SK-N-SH (cell line): ENCODE results near the gene FANCI. TPM values are rescaled to one million over a fixed set of nuclear protein-coding genes. Genes with fewer than 3 reads are reported as not detected.

Experiments used
- CTCF ChIA-PET: fragments of 300-600, 350-600 bp; formaldehyde crosslinking; extraction: SDS; loops from one replicate; lab custom pipeline; 2021; lab: Yijun Ruan, JAX
- POLR2A ChIA-PET: fragments of 350-600 bp; sonication (Branson Sonifier 250); formaldehyde crosslinking; extraction: SDS; loops from one replicate; lab custom pipeline; 2020; ENCODE audit warnings: antibody characterized with exemption, inconsistent platforms; lab: Yijun Ruan, JAX
- DNase-seq: peaks from one replicate; pipeline ENCODE4 v3.0.0; 2012
- H2AFZ ChIP-seq: fragments of 200-600 bp; sonication (generic); 2 replicates; pipeline ENCODE4 v1.8.1; 2016; ENCODE audit warnings: antibody characterized with exemption, mild to moderate bottlenecking, low read depth
- H3F3A ChIP-seq: fragments of 200-600 bp; sonication (generic); replicated peaks from 2 replicates; pipeline ENCODE3; 2016; ENCODE audit warnings: antibody characterized with exemption, mild to moderate bottlenecking; ENCODE audit not compliant: insufficient read depth
- H3K27ac ChIP-seq, 2 experiments: fragments of 200-500 bp in 1 of 2; fragments of 200-600 bp in 1 of 2; sonication (Bioruptor generic) in 1 of 2; sonication (generic), shearing (Covaris generic) in 1 of 2; 2 replicates each; pipeline versions ENCODE4 v1.5.1 to v1.6.1; 2014 to 2016; ENCODE audit warnings: low read depth in 2 of 2, inconsistent platforms in 1 of 2, low read length in 1 of 2, mild to moderate bottlenecking in 1 of 2, mixed read lengths in 1 of 2
- H3K27me3 ChIP-seq: fragments of 200-600 bp; sonication (generic), shearing (Covaris generic); 2 replicates; pipeline ENCODE4 v1.6.1; 2016; ENCODE audit warnings: mixed run types; ENCODE audit not compliant: insufficient read depth
- H3K36me3 ChIP-seq, 2 experiments: fragments of 200-500 bp in 1 of 2; fragments of 200-600 bp in 1 of 2; sonication (Bioruptor generic) in 1 of 2; sonication (generic) in 1 of 2; replicated peaks in 1 of 2; 2 replicates each; pipeline versions ENCODE3 to v1.5.1; 2014 to 2016; ENCODE audit warnings: low read length in 1 of 2, mild to moderate bottlenecking in 1 of 2; ENCODE audit not compliant: insufficient read depth in 2 of 2, control insufficient read depth in 1 of 2
- H3K4me1 ChIP-seq, 2 experiments: fragments of 200-500 bp in 1 of 2; fragments of 200-600 bp in 1 of 2; sonication (Bioruptor generic) in 1 of 2; sonication (generic), shearing (Covaris generic) in 1 of 2; 2 replicates each; pipeline versions ENCODE4 v1.5.1 to v1.6.1; 2014 to 2016; ENCODE audit warnings: low read depth in 1 of 2, low read length in 1 of 2, mixed run types in 1 of 2; ENCODE audit not compliant: insufficient read depth in 2 of 2, control insufficient read depth in 1 of 2
- H3K4me2 ChIP-seq: fragments of 200-600 bp; sonication (generic), shearing (Covaris generic); 2 replicates; pipeline ENCODE4 v1.6.1; 2017; ENCODE audit warnings: mixed run types
- H3K4me3 ChIP-seq, 2 experiments: fragments of 200-500 bp in 1 of 2; fragments of 200-600 bp in 1 of 2; sonication (Bioruptor generic) in 1 of 2; sonication (generic), shearing (Covaris generic) in 1 of 2; 2 replicates each; pipeline versions ENCODE4 v1.5.1 to v1.8.1; 2014 to 2016; ENCODE audit warnings: low read depth in 2 of 2, inconsistent platforms in 1 of 2, low read length in 1 of 2, mild to moderate bottlenecking in 1 of 2, mixed read lengths in 1 of 2, moderate library complexity in 1 of 2
- H3K79me2 ChIP-seq: fragments of 200-600 bp; sonication (generic); 2 replicates; pipeline ENCODE4 v1.8.1; 2017; ENCODE audit warnings: mild to moderate bottlenecking; ENCODE audit not compliant: insufficient read depth
- H3K9ac ChIP-seq: fragments of 200-600 bp; sonication (generic); 2 replicates; pipeline ENCODE4 v1.6.1; 2017; ENCODE audit warnings: mixed run types
- H3K9me2 ChIP-seq: fragments of 200-600 bp; sonication (generic); 2 replicates; pipeline ENCODE4 v1.6.1; 2017; ENCODE audit warnings: mixed run types
- H3K9me3 ChIP-seq: fragments of 200-600 bp; sonication (generic); 2 replicates; pipeline ENCODE4 v1.6.1; 2017; ENCODE audit warnings: mixed run types, mild to moderate bottlenecking, moderate library complexity
- H4K20me1 ChIP-seq: fragments of 200-600 bp; sonication (generic); 2 replicates; pipeline ENCODE4 v1.6.1; 2017; ENCODE audit warnings: mild to moderate bottlenecking, mixed run types; ENCODE audit not compliant: insufficient read depth
- EP300 ChIP-seq, 2 experiments: IDR thresholded peaks; 2 replicates each; pipeline versions ENCODE4 v1.4.0 to v1.6.1; 2012; ENCODE audit warnings: borderline replicate concordance in 1 of 2, low read depth in 1 of 2, low read length in 1 of 2
- FOSL2 ChIP-seq: IDR thresholded peaks from 2 replicates; pipeline ENCODE4 v1.4.0; 2012; ENCODE audit warnings: low read depth, mild to moderate bottlenecking, moderate library complexity, borderline replicate concordance
- FOXJ3 ChIP-seq: sonication (generic); formaldehyde crosslinking; IDR thresholded peaks from 2 replicates; pipeline ENCODE4 v1.5.1; 2020; ENCODE audit warnings: mild to moderate bottlenecking, missing genetic modification reagents
- GABPA ChIP-seq: IDR thresholded peaks from 2 replicates; pipeline ENCODE4 v1.4.0; 2012; ENCODE audit warnings: low read depth, mild to moderate bottlenecking
- GATA2 ChIP-seq: sonication (generic); formaldehyde crosslinking; IDR thresholded peaks from 2 replicates; pipeline ENCODE4 v1.5.0; 2020; ENCODE audit warnings: mild to moderate bottlenecking, missing genetic modification reagents
- IRF3 ChIP-seq: fragments of 150-350 bp; IDR thresholded peaks from 2 replicates; pipeline ENCODE4 v1.6.1; 2016; ENCODE audit warnings: mild to moderate bottlenecking, low read depth, low read length
- MAX ChIP-seq: IDR thresholded peaks from 2 replicates; pipeline ENCODE4 v1.4.0; 2012; ENCODE audit warnings: low read depth
- NFIC ChIP-seq: IDR thresholded peaks from 2 replicates; pipeline ENCODE4 v1.4.0; 2012; ENCODE audit warnings: borderline replicate concordance
- NRF1 ChIP-seq: IDR thresholded peaks from 2 replicates; pipeline ENCODE4 v1.6.1; 2012; ENCODE audit warnings: low read depth, mild to moderate bottlenecking, low read length
- POLR2AphosphoS5 ChIP-seq: IDR thresholded peaks from 2 replicates; pipeline ENCODE4 v1.6.1; 2012; ENCODE audit warnings: low read depth, low read length
- REST ChIP-seq: IDR thresholded peaks from 2 replicates; pipeline ENCODE4 v1.6.1; 2012; ENCODE audit warnings: mild to moderate bottlenecking, low read depth, low read length, moderate library complexity
- RXRA ChIP-seq: IDR thresholded peaks from 2 replicates; pipeline ENCODE4 v1.4.0; 2012; ENCODE audit warnings: low read depth, mild to moderate bottlenecking, borderline replicate concordance
- SMC3 ChIP-seq: IDR thresholded peaks from 2 replicates; pipeline ENCODE4 v1.6.1; 2012; ENCODE audit warnings: low read depth, low read length, improper control_type of control experiment
- USF1 ChIP-seq: IDR thresholded peaks from 2 replicates; pipeline ENCODE4 v1.4.0; 2012; ENCODE audit warnings: low read depth, borderline replicate concordance
- YY1 ChIP-seq: IDR thresholded peaks from 2 replicates; pipeline ENCODE4 v1.4.0; 2012; ENCODE audit warnings: low read depth, mild to moderate bottlenecking
- WGBS: methylation state at CpG from one replicate; pipeline ENCODE4 v1.1.6; 2017; ENCODE audit warnings: low lambda C conversion rate; 5-methylcytosine and 5-hydroxymethylcytosine counted together
- polyA plus RNA-seq, 3 experiments: library from polyadenylated mRNA; depleted of rRNA; stranded (reverse); fragments of >200 nt; gene quantifications; 2 replicates each; pipeline ENCODE4 v1.2.3, GENCODE V29; 2012

FANCI gene
- polyA plus RNA-seq, 1 of the 3 experiments (the other 2 are of a cell fraction): 13.2 TPM

- Histone ChIP-seq H3K27me3 (peaks cover 15% of the 10 kb centered on the region; the same call in 1 of the 2 replicates), H3K9me2 (no peaks in the 10 kb centered on the region), H3K4me2 (no peak overlapping the region), H4K20me1 (0 out of 2 replicates have a peak, but pooled peaks cover 7% of the 10 kb centered on the region), H3K4me3 (no peak overlapping the region), H3K4me1 (peaks cover 0 to 8% of the 10 kb centered on the region in 2 experiments; a peak in 1 of 4 replicates), H3K9me3 (no peaks in the 10 kb centered on the region)
- CTCF ChIA-PET: interaction anchor here (13.8 to 23.0 kb wide), 4 partner anchors 38 to 126 kb away, joined by 305 to 766 read pairs (median 532); no protein-coding TSS in a partner anchor
- 43% methylated on average over 1 of the region's 4 CpGs for WGBS
- DNase-seq: no peak
- TF ChIP-seq EP300 (IDR thresholded peaks at IDR 0.05; ENCODE audit: borderline replicate concordance in 1 of 2, low read depth in 1 of 2, low read length in 1 of 2): no peak
- TF ChIP-seq FOSL2: no peak
- no peak for TF ChIP-seq USF1
- TF ChIP-seq GATA2 (CRISPR knock-in tag): no peak
- no peak for TF ChIP-seq POLR2AphosphoS5
- no peak for TF ChIP-seq NFIC
- TF ChIP-seq GABPA: no peak
- TF ChIP-seq MAX: no peak
- TF ChIP-seq NRF1: no peak
- TF ChIP-seq FOXJ3: no peak
- no peak for TF ChIP-seq RXRA
- no peak for TF ChIP-seq SMC3
- no peak for TF ChIP-seq IRF3
- no peak for TF ChIP-seq YY1
- TF ChIP-seq REST: no peak
- TF ChIP-seq, all 33 proteins: peak for 0
- POLR2A ChIA-PET: no interaction called here
- Histone ChIP-seq H3K36me3 (no peaks in the 10 kb centered on the region), H3K27ac (no peak overlapping the region), H3K9ac (no peak overlapping the region), H3F3A (no peaks in the 10 kb centered on the region), H3K79me2 (no peaks in the 10 kb centered on the region), H2AFZ (no peak overlapping the region)
Observed at GRCh38 chr15:89352476-89352875, 108.7 kb downstream of the FANCI start.
